GM13976 (cell line): ENCODE measurements around the gene SLC6A13.
"Not testable (repeated sequence)": the region's sequence is repeated elsewhere in the genome, so short reads cannot be mapped to it uniquely, and the experiment has no call there.

Experiments used
- DNase-seq: peaks from one replicate; pipeline ENCODE4 v3.0.0; 2012; ENCODE audit warnings: low spot score
- in situ Hi-C: fragments of 300-500 bp; cut with MboI; formaldehyde crosslinking; loops from one replicate; pipeline ENCODE4 v1.12.0; 2022; ENCODE audit warnings: low sequenced_read_pairs, mixed read lengths, inconsistent platforms; ENCODE audit not compliant: unreplicated experiment
- TF ChIP-seq, protein P1 (sequence below): IDR thresholded peaks from 2 replicates; pipeline ENCODE4 v1.5.1; 2012; ENCODE audit warnings: borderline replicate concordance, mild to moderate bottlenecking; ENCODE audit not compliant: insufficient read depth; ENCODE audit errors: extremely low read depth, missing control alignments, control extremely low read depth

SLC6A13 gene

DNA sequence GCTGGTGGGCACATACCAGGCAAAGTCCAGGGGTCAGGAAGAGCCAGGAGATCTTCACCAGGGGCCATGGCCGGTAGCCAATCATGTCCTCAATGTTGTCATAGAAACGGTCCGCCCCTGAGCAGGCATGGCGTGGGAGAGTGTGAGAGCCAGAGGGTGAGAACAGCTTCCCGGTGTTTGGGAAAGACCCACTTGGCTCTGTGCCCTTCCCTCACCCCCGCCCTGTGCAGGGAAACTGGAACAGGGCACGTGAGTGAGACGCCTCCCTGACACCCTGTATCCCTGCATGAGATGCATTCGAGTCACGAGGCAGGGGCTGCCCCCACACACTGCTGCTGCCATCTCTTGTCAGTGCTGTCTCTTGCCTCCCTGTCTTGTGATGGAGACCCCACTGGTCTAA, 69.4 kb downstream of the SLC6A13 start:
- no peak for DNase-seq
- TF ChIP-seq, protein P1, sequence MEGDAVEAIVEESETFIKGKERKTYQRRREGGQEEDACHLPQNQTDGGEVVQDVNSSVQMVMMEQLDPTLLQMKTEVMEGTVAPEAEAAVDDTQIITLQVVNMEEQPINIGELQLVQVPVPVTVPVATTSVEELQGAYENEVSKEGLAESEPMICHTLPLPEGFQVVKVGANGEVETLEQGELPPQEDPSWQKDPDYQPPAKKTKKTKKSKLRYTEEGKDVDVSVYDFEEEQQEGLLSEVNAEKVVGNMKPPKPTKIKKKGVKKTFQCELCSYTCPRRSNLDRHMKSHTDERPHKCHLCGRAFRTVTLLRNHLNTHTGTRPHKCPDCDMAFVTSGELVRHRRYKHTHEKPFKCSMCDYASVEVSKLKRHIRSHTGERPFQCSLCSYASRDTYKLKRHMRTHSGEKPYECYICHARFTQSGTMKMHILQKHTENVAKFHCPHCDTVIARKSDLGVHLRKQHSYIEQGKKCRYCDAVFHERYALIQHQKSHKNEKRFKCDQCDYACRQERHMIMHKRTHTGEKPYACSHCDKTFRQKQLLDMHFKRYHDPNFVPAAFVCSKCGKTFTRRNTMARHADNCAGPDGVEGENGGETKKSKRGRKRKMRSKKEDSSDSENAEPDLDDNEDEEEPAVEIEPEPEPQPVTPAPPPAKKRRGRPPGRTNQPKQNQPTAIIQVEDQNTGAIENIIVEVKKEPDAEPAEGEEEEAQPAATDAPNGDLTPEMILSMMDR, result no peak
- in situ Hi-C loops, result no loop called here

DNA sequence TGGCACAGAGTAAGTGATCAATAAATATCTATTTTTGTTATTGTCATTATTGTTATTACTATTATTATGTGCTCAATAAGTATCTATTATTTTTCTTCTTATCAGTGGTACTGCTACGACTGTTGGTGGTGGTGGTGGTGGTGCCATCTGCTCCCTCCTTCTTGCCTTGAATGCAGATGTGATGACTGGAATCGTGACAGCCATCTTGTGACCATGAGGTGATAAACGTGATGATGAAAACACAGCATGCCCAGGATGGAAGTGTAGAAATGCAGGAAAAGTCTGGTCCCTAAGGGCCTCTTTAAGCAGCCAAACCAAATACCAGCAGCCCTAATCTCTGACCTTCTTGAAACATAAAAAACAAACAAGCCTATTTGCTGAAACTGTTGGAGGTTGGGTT, 71.1 kb downstream of the SLC6A13 start:
- no peak for DNase-seq
- in situ Hi-C loops, result no loop called here
- TF ChIP-seq, protein P1, result no peak

GRCh38 chr12:190881-191280, 71.8 kb downstream of the SLC6A13 start:
- DNase-seq, result no peak
- TF ChIP-seq, protein P1, result no peak
- in situ Hi-C loops, result no loop called here

DNA sequence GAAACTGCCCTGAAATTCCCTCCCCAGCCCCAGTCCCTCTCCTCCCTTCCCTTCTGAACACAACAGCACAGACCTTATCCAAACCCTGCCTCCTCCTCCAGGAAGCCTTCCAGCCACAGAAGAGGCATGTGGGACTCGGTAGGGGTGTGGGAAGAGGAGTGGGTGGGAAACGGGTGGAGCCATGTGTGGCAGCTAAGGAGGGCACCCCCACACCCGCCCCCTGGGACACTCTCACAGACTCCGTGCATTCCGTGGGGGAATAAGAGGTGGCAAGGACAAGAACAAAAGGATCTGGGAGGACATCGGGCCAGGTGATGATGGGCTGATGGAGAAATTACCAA, 73.0 kb downstream of the SLC6A13 start:
- DNase-seq, result no peak
- TF ChIP-seq, protein P1, result no peak
- in situ Hi-C loops, result no loop called here

- TF ChIP-seq, protein P1, result peak; percentile 61
- peak; percentile 86 for DNase-seq
- in situ Hi-C loops, result no loop called here
Measured at GRCh38 chr12:188910-189621, 73.6 kb downstream of the SLC6A13 start.

GRCh38 chr12:187986-188909, 74.4 kb downstream of the SLC6A13 start:
- DNase-seq, in situ Hi-C loops: not testable (repeated sequence)
